Measurements from ENCODE around the gene STRIP2.

DNA sequence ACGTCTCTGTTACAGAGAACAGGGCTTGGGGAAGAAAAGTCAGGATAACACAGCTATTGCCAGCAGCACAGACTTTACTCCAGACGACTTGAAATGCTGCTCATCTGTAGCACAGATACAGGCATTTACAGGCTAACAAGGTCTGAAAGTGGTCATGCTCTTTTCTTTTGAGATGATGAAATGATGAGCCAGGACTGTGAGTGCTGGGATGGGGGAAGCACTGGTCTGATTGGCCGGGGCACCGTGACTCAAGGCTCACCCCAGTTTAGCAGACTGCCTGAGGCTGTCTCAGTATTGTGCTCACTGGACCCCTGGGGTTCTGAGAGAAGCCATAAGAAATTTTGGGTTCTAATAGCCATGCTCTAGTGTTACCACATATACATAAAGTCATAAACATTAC lies 80.5 kb downstream of the STRIP2 start:
- TF ChIP-seq CTCF (IDR thresholded peaks at IDR 0.05; ENCODE audit: poor library complexity) = no peak
- no peak for TF ChIP-seq EZH2phosphoT487 (IDR thresholded peaks at IDR 0.05; ENCODE audit: low read depth, severe bottlenecking, unreplicated experiment)
- no peak for TF ChIP-seq EZH2 (IDR thresholded peaks at IDR 0.05; ENCODE audit: borderline replicate concordance)
